HG02943 (cell line): Measurements from ENCODE around the gene APLF.
"Not testable (repeated sequence)": the region's sequence is repeated elsewhere in the genome, so short reads cannot be mapped to it uniquely, and the experiment has no call there.

Source experiments
- ATAC-seq: cut with Tn5 transposase; IDR thresholded peaks from one replicate; pipeline ENCODE4 v1.9.1; 2021; ENCODE audit warnings: mild to moderate bottlenecking, low read depth, moderate library complexity; ENCODE audit not compliant: unreplicated experiment

Gene APLF

DNA sequence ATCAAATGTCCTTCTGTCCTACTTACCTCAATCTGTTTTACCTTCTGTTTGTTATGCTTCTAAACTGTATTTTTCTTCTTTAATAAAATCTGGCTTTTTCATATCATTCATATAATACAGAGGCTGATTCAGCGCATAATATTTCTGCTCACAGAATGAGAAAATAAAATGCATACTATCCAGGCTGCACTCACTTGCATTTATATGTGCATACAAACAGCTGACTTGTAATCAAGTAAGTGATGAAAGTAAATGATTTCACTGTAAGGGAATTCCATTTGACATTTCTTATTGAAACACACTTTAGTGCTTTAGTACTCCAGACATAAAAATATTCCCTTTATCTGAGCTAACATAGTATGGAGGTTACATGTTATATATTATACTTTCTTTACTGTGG is 100.7 kb downstream of the APLF start:
- ATAC-seq = no peak

- no peak for ATAC-seq
Measured at GRCh38 chr2:68569604-68570003, 102.2 kb downstream of the APLF start.

DNA sequence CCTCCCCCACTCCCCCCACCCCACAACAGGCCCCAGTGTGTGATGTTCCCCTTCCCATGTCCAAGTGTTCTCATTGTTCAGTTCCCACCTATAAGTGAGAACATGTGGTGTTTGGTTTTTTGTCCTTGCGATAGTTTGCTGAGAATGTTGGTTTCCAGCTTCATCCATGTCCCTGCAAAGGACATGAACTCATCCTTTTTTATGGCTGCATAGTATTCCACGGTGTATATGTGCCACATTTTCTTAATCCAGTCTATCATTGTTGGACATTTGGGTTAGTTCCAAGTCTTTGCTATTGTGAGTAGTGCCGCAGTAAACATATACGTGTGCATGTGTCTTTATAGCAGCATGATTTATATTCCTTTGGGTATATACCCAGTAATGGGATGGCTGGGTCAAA is 103.0 kb downstream of the APLF start:
- ATAC-seq = not testable (repeated sequence)

DNA sequence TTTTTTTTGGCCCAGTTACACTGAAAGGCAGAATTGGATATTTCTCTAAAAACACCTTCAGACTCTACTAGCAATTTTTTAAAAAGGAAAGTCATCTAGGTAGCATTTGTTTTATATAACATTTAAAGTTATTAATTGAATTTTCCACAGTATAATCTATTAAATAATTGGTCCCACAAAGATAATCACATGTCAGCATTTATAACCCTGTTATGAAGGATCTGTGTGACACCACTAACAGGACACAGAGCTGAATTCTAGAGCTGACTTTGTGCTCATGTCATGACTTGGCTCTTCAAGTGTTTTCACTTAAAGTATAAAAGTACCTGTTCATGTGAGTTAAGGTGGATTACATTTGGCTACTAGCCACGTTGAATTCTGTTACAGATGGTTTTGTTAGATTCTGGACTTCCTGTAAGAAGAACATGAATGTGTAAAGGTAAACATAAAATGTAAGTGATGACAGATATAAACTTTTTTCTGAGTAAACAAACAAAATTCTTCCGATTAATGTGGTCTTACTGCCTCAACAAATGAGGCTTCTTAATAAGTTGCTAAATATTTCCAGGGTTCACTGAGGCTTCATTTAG is 106.9 kb downstream of the APLF start:
- no peak for ATAC-seq

- no peak for ATAC-seq
Measured at GRCh38 chr2:68577183-68577582, 109.8 kb downstream of the APLF start.

- no peak for ATAC-seq
Measured at GRCh38 chr2:68579689-68580088, 112.3 kb downstream of the APLF start.

- ATAC-seq = no peak
Measured at GRCh38 chr2:68588589-68588988, 121.2 kb downstream of the APLF start.

DNA sequence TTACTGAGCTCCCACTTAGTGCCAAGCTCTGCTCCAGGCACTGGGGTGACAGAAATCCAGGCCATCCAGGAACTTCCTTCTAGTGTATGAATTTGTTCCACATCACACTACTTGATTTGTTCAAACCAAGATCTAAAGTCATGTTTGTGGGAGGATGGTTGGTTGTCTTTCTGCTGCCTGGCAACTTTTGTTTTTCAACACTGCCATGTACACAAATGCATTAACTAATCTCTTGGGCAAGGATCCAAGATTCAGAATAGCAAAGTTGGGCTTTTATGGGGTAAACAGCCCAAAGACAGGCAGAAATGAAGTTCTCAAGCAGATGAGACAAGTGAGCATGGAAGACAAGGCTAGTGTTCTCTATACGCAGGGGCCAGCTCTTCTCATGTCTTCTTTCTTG is 122.6 kb downstream of the APLF start:
- ATAC-seq = no peak

DNA sequence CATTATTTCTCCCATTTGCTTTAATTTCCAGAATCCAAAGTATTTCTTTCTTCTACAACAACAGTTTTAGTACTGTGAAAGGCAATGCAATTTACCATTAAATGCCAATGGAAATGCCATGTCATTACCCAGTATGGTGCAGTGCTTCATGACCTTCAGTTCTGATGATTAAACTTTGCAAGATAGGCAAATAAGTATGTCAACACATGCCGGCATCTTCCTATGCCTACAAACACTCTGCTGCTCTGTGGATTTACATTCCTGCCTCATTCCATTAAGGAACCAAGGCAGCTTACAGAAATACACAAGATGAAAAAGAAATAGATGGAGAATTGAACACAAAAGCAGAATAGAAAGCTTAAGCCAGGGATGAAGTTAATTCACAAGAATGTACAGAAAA is 123.3 kb downstream of the APLF start:
- no peak for ATAC-seq

DNA sequence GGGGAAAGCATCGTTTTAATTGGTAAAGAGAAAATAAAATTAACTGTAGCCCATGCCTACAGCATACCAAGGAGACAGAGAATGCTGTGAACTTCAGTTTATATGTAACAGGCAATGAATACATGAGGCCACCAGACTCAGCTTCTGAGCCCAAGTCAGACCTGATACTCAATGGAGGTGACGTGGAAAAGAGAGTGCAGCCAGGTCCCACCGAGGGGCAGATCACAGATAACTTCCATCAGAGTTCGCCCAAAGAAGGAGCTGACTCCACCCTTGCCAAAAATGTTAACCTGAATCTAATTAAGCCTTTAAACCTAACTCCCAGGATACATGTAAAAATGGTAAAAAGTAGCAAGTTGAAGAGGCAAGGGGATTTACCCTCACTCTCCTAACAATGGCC is 123.8 kb downstream of the APLF start:
- no peak for ATAC-seq

GRCh38 chr2:68594041-68594440 is 126.7 kb downstream of the APLF start:
- ATAC-seq = no peak

GRCh38 chr2:68594674-68595492 is 127.5 kb downstream of the APLF start:
- peak; percentile 67 for ATAC-seq

DNA sequence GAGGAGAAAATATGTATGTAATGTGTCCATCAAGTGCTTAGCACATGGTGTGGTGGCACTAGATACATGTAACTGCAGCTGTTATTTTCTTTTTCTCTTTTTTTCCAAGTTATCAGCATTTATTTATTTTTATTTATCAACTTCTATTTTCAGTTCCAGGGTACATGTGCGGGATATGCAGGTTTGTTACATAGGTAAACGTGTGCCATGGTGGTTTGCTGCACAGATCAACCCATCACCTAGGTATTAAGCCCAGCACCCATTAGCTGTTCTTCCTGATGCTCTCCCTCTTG is 128.1 kb downstream of the APLF start:
- not testable (repeated sequence) for ATAC-seq

- ATAC-seq = not testable (repeated sequence)
Measured at GRCh38 chr2:68600495-68600894, 133.1 kb downstream of the APLF start.

DNA sequence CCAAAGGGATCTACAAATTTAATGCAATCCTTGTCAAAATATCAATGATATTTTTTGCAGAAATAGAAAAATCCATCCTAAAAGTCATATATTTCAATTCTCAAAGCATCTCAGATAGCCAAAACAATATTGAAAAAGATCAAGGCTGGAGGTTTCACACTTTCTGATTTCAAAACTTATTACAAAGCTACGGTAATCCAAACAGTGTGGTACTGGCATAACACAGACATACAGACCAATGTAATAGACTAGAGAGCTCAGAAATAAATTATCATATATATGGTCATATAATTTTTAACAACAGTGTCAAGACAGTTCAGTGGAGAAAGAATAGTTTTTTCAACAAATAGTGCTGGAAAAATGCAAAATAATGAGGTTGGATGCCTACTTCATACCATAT is 135.7 kb downstream of the APLF start:
- ATAC-seq = no peak

GRCh38 chr2:68604077-68604476 is 136.7 kb downstream of the APLF start:
- no peak for ATAC-seq

- ATAC-seq = no peak
Measured at GRCh38 chr2:68605939-68606338, 138.6 kb downstream of the APLF start.

GRCh38 chr2:68606759-68607158 is 139.4 kb downstream of the APLF start:
- ATAC-seq = no peak

DNA sequence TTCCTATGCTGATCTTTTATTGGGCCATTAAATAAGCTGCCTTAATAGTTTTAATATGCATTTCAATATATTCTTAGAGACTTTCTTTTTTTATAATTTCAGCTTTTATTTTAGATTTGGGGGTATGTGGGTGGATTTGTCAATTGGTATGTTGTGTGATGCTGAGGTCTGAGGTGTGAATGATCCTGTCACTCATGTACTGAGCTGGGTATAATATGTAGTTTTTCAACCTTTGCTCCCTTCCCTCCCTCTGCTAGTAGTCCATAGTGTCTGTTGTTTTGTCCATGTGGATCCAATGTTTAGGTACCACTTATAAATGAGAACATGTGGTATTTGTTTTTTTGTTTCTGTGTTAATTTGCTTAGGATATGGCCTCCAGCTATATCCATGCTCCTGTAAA is 140.5 kb downstream of the APLF start:
- ATAC-seq = no peak

- no peak for ATAC-seq
Measured at GRCh38 chr2:68612765-68613519, 145.6 kb downstream of the APLF start.

DNA sequence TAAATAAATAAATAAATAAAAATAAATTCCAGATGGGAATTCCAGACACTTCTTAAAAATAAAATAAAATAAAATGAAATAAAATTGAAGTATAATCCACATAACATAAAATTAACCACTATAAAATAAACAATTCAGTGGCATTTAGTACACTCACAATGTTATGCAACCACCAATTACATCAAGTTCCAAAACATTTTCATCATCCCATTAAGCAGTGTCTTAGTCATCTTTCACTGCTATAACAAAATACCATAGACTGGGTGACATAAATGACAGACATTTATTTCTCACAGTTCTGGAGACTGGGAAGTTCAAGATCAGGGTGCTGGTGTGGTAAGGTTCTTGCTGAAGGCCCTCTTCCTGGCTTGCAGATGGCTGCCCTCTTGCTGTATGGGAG is 153.4 kb downstream of the APLF start:
- ATAC-seq = no peak

GRCh38 chr2:68623820-68624219 is 156.4 kb downstream of the APLF start:
- ATAC-seq = no peak
